HG03457 (cell line): ENCODE measurements around the gene SIMC1.

Source experiments
- ATAC-seq: cut with Tn5 transposase; IDR thresholded peaks from one replicate; pipeline ENCODE4 v1.9.1; 2021; ENCODE audit warnings: moderate number of reproducible peaks; ENCODE audit not compliant: unreplicated experiment

Gene SIMC1

GRCh38 chr5:176361437-176362232 lies 123.4 kb downstream of the SIMC1 start, which contains the start of gene KIAA1191:
Gene KIAA1191 (minus strand): TSS chr5:176361764. CDS start chr5:176359508, 2,256 bp downstream.
- ATAC-seq: peak; percentile 86

GRCh38 chr5:176362233-176362490 lies 123.9 kb downstream of the SIMC1 start:
- no peak for ATAC-seq

- ATAC-seq: no peak
Observed at GRCh38 chr5:176364765-176365350, 126.6 kb downstream of the SIMC1 start.

- peak; percentile 33 for ATAC-seq
Observed at GRCh38 chr5:176365351-176366231, 127.4 kb downstream of the SIMC1 start, which contains the start of gene ARL10. Gene ARL10 (plus strand): TSS chr5:176365487. CDS start chr5:176365564, 77 bp downstream.

- no peak for ATAC-seq
Observed at GRCh38 chr5:176366232-176366894, 128.1 kb downstream of the SIMC1 start.

GRCh38 chr5:176368726-176369125 lies 130.5 kb downstream of the SIMC1 start:
- no peak for ATAC-seq

GRCh38 chr5:176369934-176370711 lies 131.9 kb downstream of the SIMC1 start:
- no peak for ATAC-seq

GRCh38 chr5:176371621-176372539 lies 133.7 kb downstream of the SIMC1 start:
- ATAC-seq: no peak

GRCh38 chr5:176373100-176373818 lies 135.0 kb downstream of the SIMC1 start:
- ATAC-seq: no peak

- no peak for ATAC-seq
Observed at GRCh38 chr5:176379881-176380280, 141.7 kb downstream of the SIMC1 start.

- ATAC-seq: no peak
Observed at GRCh38 chr5:176381423-176381822, 143.2 kb downstream of the SIMC1 start.

GRCh38 chr5:176381979-176382378 lies 143.8 kb downstream of the SIMC1 start:
- ATAC-seq: no peak

- no peak for ATAC-seq
Observed at GRCh38 chr5:176382721-176383120, 144.5 kb downstream of the SIMC1 start.

- no peak for ATAC-seq
Observed at GRCh38 chr5:176383248-176383905, 145.2 kb downstream of the SIMC1 start.

- no peak for ATAC-seq
Observed at GRCh38 chr5:176383961-176384360, 145.7 kb downstream of the SIMC1 start.

GRCh38 chr5:176384366-176384930 lies 146.2 kb downstream of the SIMC1 start:
- ATAC-seq: no peak

GRCh38 chr5:176384991-176385390 lies 146.8 kb downstream of the SIMC1 start:
- ATAC-seq: no peak

GRCh38 chr5:176386491-176386890 lies 148.3 kb downstream of the SIMC1 start:
- ATAC-seq: no peak
